Fibroblast of pulmonary artery (primary cell): ENCODE results near the gene HDAC4.
"Not testable (repeated sequence)": the region's sequence is repeated elsewhere in the genome, so short reads cannot be mapped to it uniquely, and the experiment has no call there.

Experiments used
- DNase-seq: peaks from one replicate; pipeline ENCODE4 v3.0.0-alpha.2; 2010; ENCODE audit warnings: low read depth
- H3K4me3 ChIP-seq: replicated peaks from 2 replicates; pipeline ENCODE4 v1.5.1; 2011; ENCODE audit warnings: low read depth, mild to moderate bottlenecking, control low read depth, low read length, moderate library complexity
- TF ChIP-seq, protein P1 (sequence below): IDR thresholded peaks from 2 replicates; pipeline ENCODE4 v1.5.1; 2011; ENCODE audit warnings: mild to moderate bottlenecking, control low read depth, low read length, inconsistent platforms; ENCODE audit errors: missing control alignments

The HDAC4 gene

GRCh38 chr2:239041062-239041461 lies 359.8 kb downstream of the HDAC4 start:
- no peak overlapping the region for H3K4me3 ChIP-seq
- TF ChIP-seq, protein P1, sequence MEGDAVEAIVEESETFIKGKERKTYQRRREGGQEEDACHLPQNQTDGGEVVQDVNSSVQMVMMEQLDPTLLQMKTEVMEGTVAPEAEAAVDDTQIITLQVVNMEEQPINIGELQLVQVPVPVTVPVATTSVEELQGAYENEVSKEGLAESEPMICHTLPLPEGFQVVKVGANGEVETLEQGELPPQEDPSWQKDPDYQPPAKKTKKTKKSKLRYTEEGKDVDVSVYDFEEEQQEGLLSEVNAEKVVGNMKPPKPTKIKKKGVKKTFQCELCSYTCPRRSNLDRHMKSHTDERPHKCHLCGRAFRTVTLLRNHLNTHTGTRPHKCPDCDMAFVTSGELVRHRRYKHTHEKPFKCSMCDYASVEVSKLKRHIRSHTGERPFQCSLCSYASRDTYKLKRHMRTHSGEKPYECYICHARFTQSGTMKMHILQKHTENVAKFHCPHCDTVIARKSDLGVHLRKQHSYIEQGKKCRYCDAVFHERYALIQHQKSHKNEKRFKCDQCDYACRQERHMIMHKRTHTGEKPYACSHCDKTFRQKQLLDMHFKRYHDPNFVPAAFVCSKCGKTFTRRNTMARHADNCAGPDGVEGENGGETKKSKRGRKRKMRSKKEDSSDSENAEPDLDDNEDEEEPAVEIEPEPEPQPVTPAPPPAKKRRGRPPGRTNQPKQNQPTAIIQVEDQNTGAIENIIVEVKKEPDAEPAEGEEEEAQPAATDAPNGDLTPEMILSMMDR: no peak
- DNase-seq: no peak

GRCh38 chr2:239040152-239040761 lies 360.6 kb downstream of the HDAC4 start:
- TF ChIP-seq, protein P1: no peak
- no peak for DNase-seq
- no peak overlapping the region for H3K4me3 ChIP-seq

- DNase-seq: no peak
- no peak overlapping the region for H3K4me3 ChIP-seq
- TF ChIP-seq, protein P1: no peak
Observed at GRCh38 chr2:239039479-239039861, 361.4 kb downstream of the HDAC4 start.

DNA sequence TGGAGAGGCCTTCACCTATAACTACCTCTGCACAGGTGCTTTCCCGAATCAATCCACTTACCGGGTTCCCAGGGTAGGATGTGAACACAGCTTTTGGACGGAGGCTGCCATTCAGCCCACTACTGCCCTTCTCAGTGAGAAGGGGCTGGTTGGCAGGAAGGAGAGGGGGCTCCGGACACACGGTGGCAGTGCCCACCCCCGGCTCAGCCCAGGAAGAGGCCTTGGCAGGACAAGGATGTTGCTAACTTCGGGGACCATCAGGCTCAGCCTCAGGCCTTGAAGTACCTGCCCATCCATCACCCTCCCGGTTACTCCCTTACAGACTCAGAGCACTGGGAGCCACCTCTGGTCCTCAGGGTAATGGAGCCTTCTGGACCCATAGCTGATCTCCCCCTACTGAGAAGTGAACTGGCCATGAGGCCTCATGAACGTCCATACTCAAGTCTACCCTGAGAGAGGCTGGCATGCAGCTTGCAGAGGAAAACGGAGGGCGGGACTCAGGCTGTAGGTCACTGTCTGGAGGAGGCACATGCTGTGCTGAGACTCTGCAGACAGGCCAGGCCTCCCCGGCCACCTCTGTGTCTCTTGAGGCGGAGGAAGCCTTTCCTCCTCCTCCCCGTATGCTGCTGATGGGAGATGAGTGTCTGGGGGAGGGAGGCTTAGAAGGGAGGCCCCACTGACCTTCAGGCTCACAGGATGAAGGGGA lies 361.9 kb downstream of the HDAC4 start:
- TF ChIP-seq, protein P1: no peak
- DNase-seq: no peak
- H3K4me3 ChIP-seq: no peak overlapping the region

GRCh38 chr2:239038284-239038683 lies 362.5 kb downstream of the HDAC4 start:
- DNase-seq: not testable (repeated sequence)

DNA sequence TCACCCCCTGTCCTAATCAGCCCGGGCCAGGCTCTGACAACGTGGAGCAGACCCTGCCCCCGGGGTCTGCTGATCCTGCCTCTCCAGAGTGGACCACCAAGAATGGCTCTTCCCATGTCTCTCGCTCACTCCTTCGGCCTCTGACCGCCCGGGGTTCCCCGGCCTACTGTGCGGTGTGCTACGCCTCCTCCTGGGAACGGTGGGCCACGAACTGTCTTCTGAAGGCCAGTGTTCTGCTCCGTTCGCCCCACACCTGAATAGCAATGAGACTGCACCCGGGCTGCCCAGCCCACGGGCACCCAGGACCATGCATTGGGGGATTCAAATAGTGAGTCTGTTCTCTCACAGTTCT lies 363.3 kb downstream of the HDAC4 start:
- no peak overlapping the region for H3K4me3 ChIP-seq
- TF ChIP-seq, protein P1: no peak
- DNase-seq: no peak

More at GRCh38 chr2:239038284-239038683, 362.5 kb downstream of the HDAC4 start:
- H3K4me3 ChIP-seq: not testable (repeated sequence)

GRCh38 chr2:239036819-239037558 lies 363.8 kb downstream of the HDAC4 start:
- no peak overlapping the region for H3K4me3 ChIP-seq
- no peak for DNase-seq
- TF ChIP-seq, protein P1: no peak
